Measurements from ENCODE around the gene HPX.

GRCh38 chr11:6393989-6394670 is 46.7 kb downstream of the HPX start:
- TF ChIP-seq, protein P1, sequence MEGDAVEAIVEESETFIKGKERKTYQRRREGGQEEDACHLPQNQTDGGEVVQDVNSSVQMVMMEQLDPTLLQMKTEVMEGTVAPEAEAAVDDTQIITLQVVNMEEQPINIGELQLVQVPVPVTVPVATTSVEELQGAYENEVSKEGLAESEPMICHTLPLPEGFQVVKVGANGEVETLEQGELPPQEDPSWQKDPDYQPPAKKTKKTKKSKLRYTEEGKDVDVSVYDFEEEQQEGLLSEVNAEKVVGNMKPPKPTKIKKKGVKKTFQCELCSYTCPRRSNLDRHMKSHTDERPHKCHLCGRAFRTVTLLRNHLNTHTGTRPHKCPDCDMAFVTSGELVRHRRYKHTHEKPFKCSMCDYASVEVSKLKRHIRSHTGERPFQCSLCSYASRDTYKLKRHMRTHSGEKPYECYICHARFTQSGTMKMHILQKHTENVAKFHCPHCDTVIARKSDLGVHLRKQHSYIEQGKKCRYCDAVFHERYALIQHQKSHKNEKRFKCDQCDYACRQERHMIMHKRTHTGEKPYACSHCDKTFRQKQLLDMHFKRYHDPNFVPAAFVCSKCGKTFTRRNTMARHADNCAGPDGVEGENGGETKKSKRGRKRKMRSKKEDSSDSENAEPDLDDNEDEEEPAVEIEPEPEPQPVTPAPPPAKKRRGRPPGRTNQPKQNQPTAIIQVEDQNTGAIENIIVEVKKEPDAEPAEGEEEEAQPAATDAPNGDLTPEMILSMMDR (IDR thresholded peaks at IDR 0.05 in 4 of 5, conservative IDR thresholded peaks at IDR 0.05 in 1 of 5): no peak
- TF ChIP-seq POLR2A (IDR thresholded peaks at IDR 0.05): no peak
